Sciatic nerve (tissue), 2 donors: ENCODE measurements around the gene NCLN. TPM values are rescaled to one million over a fixed set of nuclear protein-coding genes. Genes with fewer than 3 reads are reported as not detected.
"Not testable (repeated sequence)": the region's sequence is repeated elsewhere in the genome, so short reads cannot be mapped to it uniquely, and the experiment has no call there.

ENCODE experiments used
- ATAC-seq: fragments of 200-7000 bp; cut with Tn5 transposase; one replicate; pipeline ENCODE4 v1.9.1; 2020; ENCODE audit warnings: mild to moderate bottlenecking, moderate library complexity
- DNase-seq: peaks from one replicate; pipeline ENCODE4 v3.0.0-alpha.2; 2020; ENCODE audit warnings: low spot score
- intact Hi-C: fragments of 100-400 bp; cut with DNase I; formaldehyde crosslinking; loops from one replicate; pipeline ENCODE4 v1.14.2; 2022
- total RNA-seq: library from RNA; stranded (reverse); fragmentation: NEBNext Ultra II Directional; extraction: Animal tissue kit (Norgen Biotek cat#: 25700); gene quantifications from one replicate; pipeline ENCODE4 v1.2.1, GENCODE V29; 2021
- donor health status: DM: no; HTN: no; CAD: no.
- donor health status: DM: no; HTN: no; CAD: no.

NCLN gene
- total RNA-seq, 1 donor from 2014 or later: 25.4 TPM

DNA sequence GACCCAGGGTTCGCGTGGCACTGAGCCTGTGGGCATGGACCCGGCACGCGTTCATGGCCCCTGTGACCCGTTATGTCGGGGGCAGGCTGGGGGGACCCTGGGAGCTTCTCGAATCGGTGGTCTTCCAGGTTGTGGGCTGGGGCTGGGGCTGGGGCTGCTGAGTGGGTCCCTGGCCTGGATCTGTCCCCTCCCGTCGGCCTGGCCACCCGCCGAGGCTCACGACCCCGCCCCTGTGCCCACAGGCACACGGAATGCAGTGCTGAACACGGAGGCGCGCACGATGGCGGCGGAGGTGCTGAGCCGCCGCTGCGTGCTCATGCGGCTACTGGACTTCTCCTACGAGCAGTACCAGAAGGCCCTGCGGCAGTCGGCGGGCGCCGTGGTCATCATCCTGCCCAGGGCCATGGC lies 6.5 kb downstream of the NCLN start:
- intact Hi-C loops: no loop called here
- DNase-seq (no peak), ATAC-seq (no peak)

DNA sequence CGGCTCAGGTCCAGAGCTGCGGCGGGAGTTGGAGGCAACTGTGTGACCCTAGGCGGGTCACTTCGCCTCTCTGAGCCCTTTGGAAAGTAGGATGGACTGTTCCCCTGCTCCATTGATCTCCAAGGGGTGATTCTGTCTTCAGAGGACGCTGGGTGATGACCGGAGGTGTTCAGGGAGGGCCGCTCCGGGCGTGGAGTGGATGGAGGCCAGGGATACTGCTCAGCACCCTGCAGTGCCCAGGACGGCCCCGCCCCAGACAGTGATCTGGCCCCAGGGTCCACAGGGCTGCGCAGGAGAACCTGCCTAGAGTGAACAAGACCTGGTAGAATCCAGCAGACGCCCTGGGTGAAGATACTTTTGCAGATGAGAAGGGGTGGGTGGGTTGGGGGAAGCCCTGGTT lies 7.0 kb downstream of the NCLN start:
- intact Hi-C loops: no loop called here
- no peak for ATAC-seq
- DNase-seq: no peak

DNA sequence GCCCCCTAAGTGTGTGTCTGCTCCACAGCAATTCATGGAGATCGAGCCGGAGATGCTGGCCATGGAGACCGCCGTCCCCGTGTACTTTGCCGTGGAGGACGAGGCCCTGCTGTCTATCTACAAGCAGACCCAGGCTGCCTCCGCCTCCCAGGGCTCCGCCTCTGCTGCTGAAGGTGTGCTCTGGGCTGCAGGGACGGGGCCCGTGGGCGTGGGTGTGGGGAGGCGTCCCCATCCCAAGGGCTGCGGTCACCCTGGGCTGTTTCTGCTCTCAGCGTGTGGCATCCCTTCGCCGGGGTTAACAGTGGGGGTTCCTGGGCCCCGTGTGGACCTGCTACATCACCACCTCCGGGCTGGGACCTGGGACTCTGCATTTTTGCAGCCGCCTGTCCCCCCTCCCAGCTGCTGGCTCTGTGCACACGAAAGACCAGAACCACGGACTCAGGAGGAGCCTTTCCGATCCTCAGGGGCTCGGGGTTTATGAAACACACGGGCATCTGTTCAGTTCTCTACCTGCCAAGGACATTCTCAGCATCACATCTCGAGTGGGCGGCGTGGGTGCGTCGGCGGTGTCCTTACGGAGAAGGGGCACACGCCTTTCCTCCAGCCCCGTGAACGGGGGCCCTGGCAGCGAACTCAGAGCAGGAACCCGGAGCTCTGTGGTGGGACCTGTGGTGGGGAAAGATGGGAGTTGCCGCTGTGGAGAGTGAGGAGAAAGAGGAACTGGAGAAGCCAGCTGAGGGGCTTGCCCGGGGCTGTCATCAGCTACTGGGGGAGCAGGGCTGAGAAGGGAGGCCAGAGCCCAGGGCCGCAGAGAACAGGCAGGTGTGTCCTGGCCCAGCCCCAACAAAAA lies 7.8 kb downstream of the NCLN start:
- ATAC-seq: no peak
- DNase-seq: no peak
- intact Hi-C loops: no loop called here

DNA sequence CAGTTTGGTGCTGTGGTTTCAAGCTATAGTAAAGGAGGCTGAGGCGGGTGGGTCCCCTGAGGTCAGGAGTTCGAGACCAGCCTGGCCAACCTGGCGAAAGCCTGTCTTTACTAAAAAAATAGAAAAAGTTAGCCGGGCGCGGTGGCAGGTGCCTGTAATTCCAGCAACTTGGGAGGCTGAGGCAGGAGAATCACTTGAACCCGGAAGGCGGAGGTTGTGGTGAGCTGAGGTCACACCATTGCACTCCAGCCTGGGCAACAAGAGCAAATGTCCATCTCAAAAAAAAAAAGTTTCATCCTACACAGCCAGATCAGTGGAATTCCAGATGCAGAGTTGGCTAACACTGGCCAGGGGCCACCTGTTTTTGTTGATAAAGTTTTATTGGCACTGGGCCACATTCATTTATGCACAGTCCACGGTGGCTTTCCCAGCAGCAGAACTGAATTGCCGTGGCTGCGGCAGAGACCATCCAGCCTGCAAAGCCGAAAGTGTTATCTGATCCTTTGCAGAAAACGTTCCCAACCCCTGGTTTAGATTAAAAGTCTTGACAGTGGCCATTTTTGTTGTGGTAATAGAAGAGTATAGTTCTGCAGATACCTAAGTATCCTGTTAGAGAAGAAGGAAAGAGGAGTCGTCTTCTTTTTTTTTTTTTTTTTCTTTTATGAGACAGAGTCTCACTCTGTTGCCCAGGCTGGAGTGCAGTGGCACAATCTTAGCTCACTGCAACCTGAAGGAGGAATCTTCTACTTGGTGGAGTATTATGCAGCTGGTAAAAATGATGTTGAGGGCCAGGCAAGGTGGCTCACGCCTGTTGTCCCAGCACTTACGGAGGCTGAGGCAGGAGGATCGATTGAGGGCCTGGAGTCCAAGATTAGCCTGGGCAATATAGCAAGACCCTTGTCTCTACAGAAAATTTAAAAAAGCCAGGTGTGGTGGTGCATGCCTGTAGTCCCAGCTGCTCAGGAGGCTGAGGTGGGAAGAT lies 8.7 kb downstream of the NCLN start:
- no peak for ATAC-seq
- intact Hi-C loops: no loop called here
- DNase-seq: no peak

DNA sequence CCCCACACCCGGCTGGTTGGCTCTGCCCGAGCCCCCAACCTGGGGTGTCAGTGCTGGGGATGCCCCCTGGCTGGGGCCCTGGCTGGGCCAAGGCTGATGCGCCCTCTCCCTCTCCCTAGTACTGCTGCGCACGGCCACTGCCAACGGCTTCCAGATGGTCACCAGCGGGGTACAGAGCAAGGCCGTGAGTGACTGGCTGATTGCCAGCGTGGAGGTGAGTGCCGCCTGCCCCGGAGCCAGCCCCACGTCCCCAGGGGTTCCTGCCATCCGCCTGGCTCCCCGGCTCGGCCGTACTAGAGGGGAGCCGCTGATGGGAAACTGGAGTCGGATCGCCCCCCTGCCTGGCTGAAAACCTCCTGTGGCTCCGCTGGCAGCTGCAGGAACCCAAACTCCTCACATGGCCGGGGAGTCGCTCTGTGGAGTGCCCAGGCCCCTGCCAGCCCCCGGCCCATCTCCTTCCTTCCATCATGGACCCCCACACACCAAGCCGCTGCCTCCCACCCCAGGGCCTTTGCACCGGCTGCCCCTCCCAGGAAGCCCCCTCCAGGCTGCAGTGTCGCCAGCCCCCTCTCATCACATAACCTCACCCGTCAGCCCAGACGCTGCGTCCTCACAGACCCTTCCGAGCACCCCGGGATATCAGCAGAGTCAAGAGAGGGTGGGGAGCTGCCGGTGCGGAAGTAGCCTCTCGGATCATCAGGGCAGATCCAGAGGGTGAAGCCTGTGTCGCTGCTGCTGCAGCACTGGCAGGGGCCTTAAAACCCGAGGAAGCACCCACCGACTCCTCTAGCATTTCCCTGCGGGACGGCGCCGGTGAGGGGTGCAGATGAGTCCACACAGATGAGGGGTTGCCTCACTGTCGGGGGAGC lies 10.6 kb downstream of the NCLN start:
- DNase-seq: no peak
- ATAC-seq: no peak
- intact Hi-C loops: no loop called here

DNA sequence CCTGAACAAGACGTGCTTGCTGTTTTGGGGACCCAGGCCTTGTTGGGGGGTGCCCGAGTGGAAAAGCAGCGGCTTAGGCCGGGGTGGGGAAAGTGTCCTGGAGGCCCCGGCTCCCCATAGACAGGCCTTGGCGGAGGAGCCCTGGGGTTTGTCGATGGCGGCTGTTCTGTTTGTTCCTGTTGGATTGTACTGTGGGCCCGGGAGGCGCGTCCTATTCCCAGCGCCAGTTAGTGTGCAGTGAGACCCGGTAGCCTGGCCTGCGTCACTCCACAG lies 11.1 kb downstream of the NCLN start:
- ATAC-seq: no peak

DNA sequence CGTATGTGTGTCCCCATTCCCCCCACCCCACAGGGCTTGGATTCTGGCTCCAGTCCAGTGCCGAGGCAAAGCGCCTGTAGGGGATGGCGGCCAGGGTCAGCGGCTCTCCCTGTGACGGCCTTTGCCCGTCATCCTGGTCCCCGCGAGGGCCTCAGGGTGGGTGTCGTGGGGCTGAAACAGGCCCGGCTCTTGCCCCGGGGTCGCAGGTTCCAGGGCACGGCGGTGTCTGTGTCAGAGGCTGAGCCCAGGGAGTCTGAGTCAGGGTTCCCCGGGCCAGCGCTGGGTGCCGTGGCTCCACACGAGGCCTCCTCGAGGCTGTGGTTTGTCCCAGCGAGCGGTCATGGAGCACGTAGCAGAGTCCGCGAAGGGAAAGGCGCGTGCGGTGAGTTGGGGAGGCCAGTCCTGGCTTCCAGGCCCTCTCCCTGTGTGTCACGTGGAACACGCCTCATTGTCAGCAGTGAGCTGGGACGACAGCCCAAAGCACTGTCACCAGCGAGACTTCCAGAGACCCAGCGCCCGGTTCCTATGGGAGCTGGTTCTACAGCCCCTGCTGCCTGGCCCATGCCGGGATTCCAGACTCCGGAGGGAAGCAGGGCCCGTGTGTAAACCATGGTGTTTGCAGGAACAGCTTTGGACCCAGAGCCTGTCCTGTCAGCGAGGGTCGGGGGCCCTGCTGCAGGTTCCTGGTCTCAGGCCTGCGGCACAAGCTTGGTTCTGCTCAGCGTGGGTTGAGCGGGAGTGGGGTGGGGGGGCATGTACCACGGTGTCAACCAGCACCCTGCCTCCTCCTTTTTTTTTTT lies 13.4 kb downstream of the NCLN start:
- ATAC-seq: no peak
- intact Hi-C loops: no loop called here
- DNase-seq: no peak

More for the DNA sequence above, 11.1 kb downstream of the NCLN start:
- DNase-seq: no peak
- intact Hi-C loops: no loop called here

DNA sequence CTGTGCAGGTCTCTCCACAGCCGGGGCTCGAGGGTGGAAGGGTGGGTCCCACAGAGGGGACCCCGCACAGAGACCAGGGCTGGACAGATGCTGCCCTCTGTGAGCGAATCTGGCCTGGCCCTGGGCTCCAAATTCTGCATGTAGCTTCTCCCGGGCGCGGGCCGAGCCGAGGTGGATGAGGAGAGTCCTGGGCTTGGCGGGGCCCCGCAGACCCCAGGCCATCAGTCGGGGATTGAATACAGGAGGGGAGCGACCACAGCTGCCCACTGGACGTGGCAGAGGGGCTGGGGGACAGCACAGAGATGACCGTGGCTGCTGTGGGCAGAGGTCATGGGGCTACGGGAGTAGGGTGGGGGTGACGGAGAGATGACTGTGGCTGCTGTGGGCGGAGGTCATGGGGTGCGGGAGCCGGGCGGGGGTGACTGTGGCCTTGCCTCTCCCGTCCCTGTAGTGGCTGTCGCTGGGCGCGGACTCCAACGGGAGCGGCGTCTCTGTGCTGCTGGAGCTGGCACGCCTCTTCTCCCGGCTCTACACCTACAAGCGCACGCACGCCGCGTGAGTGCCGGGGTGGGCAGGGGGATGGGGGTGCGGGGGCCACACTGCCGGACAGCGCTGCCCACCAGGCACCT lies 15.5 kb downstream of the NCLN start:
- no peak for DNase-seq
- no peak for ATAC-seq
- intact Hi-C loops: no loop called here

DNA sequence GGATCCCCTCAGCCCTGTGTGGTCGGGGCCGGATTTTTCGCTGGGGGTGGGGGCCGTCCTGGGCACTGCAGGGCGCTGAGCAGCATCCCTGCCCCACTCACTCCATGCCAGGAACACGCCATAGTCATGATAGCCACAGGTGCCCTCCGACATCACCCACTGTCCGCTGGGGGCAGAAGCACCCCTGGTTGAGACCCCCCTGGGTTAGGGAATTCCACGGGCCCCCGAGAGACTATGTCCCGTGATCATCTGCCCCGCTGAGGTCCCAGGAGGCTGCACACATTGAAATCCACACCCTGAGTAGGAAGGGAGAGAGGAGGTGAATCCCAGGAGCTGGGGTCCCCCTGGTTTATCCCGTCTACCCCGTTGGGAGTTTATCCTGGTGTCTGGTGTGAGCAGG lies 16.2 kb downstream of the NCLN start:
- intact Hi-C loops: no loop called here
- ATAC-seq: no peak

DNA sequence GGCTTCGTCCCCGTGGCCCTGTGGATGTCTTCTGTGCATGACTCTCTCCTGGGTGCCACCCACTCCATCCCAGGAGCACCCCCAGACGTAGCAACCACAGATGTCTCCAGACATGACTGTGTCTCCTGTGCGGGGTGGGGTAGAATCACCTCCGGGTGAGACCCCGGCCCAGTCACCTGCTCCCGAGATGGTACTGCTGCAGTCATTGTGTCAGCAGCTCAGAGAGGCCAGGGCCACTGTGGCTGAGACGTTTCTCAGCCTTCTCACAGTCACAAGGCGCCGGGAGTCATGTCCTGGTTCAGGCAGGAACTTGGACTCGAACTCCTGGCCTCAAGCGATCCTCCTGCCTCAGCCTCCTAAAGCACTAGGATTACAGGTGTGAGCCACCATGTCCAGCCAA lies 16.6 kb downstream of the NCLN start:
- intact Hi-C loops: no loop called here
- no peak for ATAC-seq

More for the DNA sequence above, 16.2 kb downstream of the NCLN start:
- no peak for DNase-seq

DNA sequence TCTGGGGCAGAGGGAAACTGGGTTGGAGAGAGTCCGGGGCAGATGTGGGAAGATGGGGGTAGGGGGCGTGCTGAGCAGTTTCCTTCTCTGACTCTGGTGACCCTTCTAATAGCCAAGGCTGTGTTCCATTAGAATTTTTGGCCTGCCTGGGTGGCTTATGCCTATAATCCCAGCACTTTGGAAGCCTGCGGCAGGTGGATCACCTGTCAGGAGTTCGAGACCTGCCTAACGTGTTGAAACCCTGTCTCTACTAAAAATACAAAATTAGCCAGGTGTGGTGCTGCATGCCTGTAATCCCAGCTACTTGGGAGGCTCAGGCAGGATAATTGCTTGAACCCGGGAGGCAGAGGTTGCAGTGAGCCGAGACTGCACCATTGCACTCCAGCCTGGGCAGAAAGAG lies 17.2 kb downstream of the NCLN start:
- DNase-seq, intact Hi-C loops, ATAC-seq: not testable (repeated sequence)

More for the DNA sequence above, 16.6 kb downstream of the NCLN start:
- DNase-seq: no peak

DNA sequence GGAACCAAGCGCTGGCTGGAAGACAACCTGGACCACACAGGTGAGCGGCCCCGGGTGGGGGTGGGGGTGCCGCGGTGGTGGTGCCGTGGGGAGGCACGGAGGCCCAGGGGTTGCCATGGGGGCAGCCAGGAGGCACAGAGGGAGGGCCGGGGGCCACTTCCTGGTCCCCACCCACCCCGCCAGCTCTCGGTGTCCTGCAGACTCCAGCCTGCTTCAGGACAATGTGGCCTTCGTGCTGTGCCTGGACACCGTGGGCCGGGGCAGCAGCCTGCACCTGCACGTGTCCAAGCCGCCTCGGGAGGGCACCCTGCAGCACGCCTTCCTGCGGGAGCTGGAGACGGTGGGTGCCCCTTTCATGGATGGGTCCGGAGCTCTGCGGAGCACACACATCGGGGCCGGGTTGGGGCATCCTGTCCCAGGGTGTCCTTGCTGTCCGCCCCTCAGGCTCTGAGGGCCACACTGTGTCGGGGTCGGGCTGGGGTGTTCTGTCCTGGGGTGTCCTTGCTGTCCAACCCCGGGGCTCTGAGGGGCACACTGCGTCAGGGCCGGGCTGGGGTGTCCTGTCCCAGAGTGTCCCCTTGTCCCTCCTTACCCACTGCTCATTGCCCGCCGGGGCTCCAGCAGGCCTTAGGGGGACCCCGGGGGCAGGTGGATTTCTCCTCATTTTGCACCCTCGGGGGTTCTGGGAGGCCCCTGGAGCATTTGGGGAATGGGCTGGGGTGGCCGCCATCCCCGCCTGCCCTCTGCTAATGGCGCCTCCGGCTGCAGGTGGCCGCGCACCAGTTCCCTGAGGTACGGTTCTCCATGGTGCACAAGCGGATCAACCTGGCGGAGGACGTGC lies 18.3 kb downstream of the NCLN start:
- ATAC-seq: no peak
- intact Hi-C loops: no loop called here
- DNase-seq: no peak

DNA sequence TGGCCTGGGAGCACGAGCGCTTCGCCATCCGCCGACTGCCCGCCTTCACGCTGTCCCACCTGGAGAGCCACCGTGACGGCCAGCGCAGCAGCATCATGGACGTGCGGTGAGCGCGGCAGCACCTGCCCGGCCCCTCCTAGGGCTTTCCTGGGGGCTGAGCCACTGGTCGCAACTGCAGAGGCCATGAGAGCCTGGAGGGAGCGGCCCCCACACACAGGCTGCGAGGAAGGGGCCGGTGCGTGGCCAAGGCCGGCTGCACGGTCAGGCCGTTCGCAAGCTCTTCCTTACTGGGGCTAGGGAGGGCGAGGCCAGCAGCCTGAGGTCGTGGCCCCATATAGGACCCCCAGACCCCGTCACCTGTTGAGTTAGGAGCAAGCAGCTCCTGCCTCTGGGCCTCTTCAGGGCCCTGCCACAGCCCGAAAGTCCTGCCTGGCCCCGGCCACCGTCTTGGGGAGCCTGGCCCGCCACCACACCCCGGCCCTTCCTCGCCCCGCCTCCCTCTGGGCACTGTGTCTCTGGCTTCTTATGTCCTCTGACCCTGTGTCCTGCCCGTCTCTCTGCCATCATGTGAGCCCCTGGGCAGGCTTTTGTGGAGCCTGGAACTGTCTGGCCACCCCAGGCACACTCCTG lies 19.0 kb downstream of the NCLN start:
- intact Hi-C loops: no loop called here
- no peak for ATAC-seq
- no peak for DNase-seq

DNA sequence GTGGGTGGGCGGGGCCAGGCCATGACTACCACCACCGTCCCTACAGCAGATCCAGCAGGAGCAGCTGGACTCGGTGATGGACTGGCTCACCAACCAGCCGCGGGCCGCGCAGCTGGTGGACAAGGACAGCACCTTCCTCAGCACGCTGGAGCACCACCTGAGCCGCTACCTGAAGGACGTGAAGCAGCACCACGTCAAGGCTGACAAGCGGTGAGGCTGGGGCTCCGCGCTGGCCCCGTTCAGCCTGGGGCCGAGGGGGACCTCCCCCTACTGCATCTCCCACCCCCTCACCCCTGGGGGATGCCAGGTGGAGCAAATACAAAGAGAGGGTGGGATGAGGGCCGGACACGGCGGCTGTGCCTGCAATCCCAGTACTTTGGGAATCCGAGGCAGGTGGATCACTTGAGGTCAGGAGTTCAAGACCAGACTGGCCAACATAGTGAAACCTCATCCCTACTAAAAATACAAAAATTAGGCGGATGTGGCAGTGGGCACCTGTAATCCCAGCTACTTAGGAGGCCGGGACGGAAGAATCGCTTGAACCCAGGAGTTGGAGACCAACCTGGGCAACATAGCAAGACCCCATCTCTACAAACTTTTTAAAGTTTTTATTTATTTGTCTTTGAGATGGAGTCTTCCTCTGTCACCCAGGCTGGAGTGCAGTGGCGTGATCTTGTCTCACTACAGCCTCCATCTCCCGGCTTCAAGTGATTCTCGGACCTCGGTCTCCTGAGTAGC lies 20.7 kb downstream of the NCLN start:
- DNase-seq (no peak), ATAC-seq (no peak)
- intact Hi-C loops: no loop called here

DNA sequence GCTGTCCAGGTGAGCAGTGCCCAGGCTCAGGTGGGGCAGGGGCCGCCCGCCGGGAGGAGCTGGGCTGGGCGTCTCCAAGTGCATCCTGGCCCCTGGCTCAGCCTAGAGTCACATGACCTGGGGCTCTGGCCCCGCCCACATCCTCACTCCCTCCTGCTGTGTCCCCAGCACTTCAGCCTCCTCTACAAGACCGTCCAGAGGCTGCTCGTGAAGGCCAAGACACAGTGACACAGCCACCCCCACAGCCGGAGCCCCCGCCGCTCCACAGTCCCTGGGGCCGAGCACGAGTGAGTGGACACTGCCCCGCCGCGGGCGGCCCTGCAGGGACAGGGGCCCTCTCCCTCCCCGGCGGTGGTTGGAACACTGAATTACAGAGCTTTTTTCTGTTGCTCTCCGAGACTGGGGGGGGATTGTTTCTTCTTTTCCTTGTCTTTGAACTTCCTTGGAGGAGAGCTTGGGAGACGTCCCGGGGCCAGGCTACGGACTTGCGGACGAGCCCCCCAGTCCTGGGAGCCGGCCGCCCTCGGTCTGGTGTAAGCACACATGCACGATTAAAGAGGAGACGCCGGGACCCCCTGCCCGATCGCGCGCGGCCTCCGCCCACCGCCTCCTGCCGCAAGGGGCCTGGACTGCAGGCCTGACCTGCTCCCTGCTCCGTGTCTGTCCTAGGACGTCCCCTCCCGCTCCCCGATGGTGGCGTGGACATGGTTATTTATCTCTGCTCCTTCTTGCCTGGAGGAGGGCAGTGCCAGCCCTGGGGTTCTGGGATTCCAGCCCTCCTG lies 21.9 kb downstream of the NCLN start:
- ATAC-seq: no peak
- intact Hi-C loops: no loop called here

More for the DNA sequence above, 21.9 kb downstream of the NCLN start:
- DNase-seq: no peak
